H1 (cell line): Measurements from ENCODE around the gene RNF123. TPM values are rescaled to one million over a fixed set of nuclear protein-coding genes. Genes with fewer than 3 reads are reported as not detected.

ENCODE experiments used
- polyA plus RNA-seq, 7 experiments: library from polyadenylated mRNA; depleted of rRNA in 3 of 7; stranded (reverse) in 5 of 7; unstranded in 2 of 7; fragments of >200 nt in 5 of 7; fragments of 200-250 nt in 2 of 7; gene quantifications; 1 replicate in 5 of 7; 2 replicates in 1 of 7; 4 replicates in 1 of 7; pipeline versions ENCODE4 v1.2.1 to v1.2.3, GENCODE V29; 2011 to 2013; ENCODE audit warnings: missing spikeins in 2 of 7, mixed read lengths in 2 of 7
- total RNA-seq: library from RNA; stranded (reverse); fragmentation: NEBNext Ultra II Directional; extraction: Animal tissue kit (Norgen Biotek cat#: 25700); gene quantifications from 2 replicates; pipeline ENCODE4 v1.2.1, GENCODE V29; 2021
- TF ChIP-seq, protein P1 (sequence below), 3 experiments: IDR thresholded peaks; 1 replicate in 2 of 3; 2 replicates in 1 of 3; pipeline versions ENCODE4 v1.5.1 to v1.6.1; 2011; ENCODE audit warnings: low read length in 3 of 3, mild to moderate bottlenecking in 3 of 3, inconsistent platforms in 2 of 3, low read depth in 1 of 3, moderate library complexity in 1 of 3; ENCODE audit not compliant: insufficient read depth in 1 of 3; ENCODE audit errors: control extremely low read depth in 1 of 3

The RNF123 gene
- total and polyA plus RNA-seq, 2 of the 8 experiments (the other 6 are each of a cell fraction or from before 2014, with no cell fraction given): 30.5 to 57.7 TPM

DNA sequence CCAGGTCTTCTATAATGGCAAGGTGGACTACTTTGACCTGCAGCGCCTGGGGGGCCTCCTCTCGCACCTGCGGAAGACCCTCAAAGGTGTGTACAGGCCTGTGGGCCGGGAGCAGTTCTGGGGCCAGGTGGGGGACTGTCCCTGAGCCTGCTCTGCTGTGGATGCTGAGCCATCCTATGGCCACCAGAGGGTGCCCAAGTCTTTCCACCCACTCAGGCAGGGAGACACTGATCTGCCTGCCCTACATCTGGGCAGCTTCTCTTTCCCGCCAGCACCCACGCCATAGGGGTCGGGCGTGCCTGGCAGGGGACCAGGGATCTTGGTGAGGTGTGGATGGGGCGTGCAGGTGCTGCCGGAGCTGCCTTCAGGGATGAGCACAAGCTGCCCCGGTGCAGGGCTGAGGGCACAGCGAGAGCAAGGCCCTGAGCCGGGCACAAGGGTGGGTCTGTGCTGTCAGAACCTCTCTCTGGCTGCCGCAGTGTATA lies 14.1 kb downstream of the RNF123 start (continued):
- TF ChIP-seq, protein P1, sequence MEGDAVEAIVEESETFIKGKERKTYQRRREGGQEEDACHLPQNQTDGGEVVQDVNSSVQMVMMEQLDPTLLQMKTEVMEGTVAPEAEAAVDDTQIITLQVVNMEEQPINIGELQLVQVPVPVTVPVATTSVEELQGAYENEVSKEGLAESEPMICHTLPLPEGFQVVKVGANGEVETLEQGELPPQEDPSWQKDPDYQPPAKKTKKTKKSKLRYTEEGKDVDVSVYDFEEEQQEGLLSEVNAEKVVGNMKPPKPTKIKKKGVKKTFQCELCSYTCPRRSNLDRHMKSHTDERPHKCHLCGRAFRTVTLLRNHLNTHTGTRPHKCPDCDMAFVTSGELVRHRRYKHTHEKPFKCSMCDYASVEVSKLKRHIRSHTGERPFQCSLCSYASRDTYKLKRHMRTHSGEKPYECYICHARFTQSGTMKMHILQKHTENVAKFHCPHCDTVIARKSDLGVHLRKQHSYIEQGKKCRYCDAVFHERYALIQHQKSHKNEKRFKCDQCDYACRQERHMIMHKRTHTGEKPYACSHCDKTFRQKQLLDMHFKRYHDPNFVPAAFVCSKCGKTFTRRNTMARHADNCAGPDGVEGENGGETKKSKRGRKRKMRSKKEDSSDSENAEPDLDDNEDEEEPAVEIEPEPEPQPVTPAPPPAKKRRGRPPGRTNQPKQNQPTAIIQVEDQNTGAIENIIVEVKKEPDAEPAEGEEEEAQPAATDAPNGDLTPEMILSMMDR (IDR thresholded peaks at IDR 0.05; ENCODE audit: control extremely low read depth in 1 of 3, insufficient read depth in 1 of 3, low read depth in 1 of 3, low read length in 3 of 3): peak in 2 of 3 experiments; percentile 87 to 97; a peak in 3 of 4 replicates
